Stimulated activated CD8-positive, alpha-beta memory T cell treated with anti-CD3 and anti-CD28 coated beads, Interleukin-7, amount 100 ng/mL, for 1 hour (primary cell): ENCODE data around the gene INPP5F.
"Not testable (repeated sequence)": the region's sequence is repeated elsewhere in the genome, so short reads cannot be mapped to it uniquely, and the experiment has no call there.

ENCODE experiments used
- DNase-seq, 2 donors: peaks; one replicate each; pipeline ENCODE4 v3.0.0-alpha.2; 2020; ENCODE audit warnings: low read depth in 2 of 2

The INPP5F gene

GRCh38 chr10:119740096-119740495 lies 14.2 kb downstream of the INPP5F start:
- DNase-seq, result no peak

- DNase-seq, result no peak
These were observed 17.2 kb downstream of the INPP5F start for GRCh38 chr10:119742947-119743648.

GRCh38 chr10:119747940-119748339 lies 22.1 kb downstream of the INPP5F start:
- no peak for DNase-seq

- DNase-seq, result no peak
These were observed 23.0 kb downstream of the INPP5F start for GRCh38 chr10:119748871-119749270.

- no peak for DNase-seq
These were observed 23.6 kb downstream of the INPP5F start for GRCh38 chr10:119749455-119749854.

GRCh38 chr10:119750391-119751230 lies 24.8 kb downstream of the INPP5F start:
- DNase-seq, result no peak

- DNase-seq, result no peak
These were observed 27.5 kb downstream of the INPP5F start for GRCh38 chr10:119753309-119753708.

GRCh38 chr10:119754085-119754484 lies 28.2 kb downstream of the INPP5F start:
- no peak for DNase-seq

GRCh38 chr10:119754936-119755335 lies 29.1 kb downstream of the INPP5F start:
- no peak for DNase-seq

GRCh38 chr10:119755446-119755845 lies 29.6 kb downstream of the INPP5F start:
- no peak for DNase-seq

- DNase-seq, result no peak
These were observed 32.8 kb downstream of the INPP5F start for GRCh38 chr10:119758448-119759195.

GRCh38 chr10:119759832-119760231 lies 34.0 kb downstream of the INPP5F start:
- no peak for DNase-seq

GRCh38 chr10:119761106-119761505 lies 35.3 kb downstream of the INPP5F start:
- no peak for DNase-seq

GRCh38 chr10:119762035-119762434 lies 36.2 kb downstream of the INPP5F start:
- DNase-seq, result no peak

GRCh38 chr10:119762805-119763798 lies 37.3 kb downstream of the INPP5F start:
- no peak for DNase-seq

GRCh38 chr10:119768455-119769094 lies 42.7 kb downstream of the INPP5F start:
- DNase-seq, result no peak

- DNase-seq, result no peak
These were observed 44.0 kb downstream of the INPP5F start for GRCh38 chr10:119769886-119770285.

- DNase-seq, result no peak
These were observed 45.1 kb downstream of the INPP5F start for GRCh38 chr10:119770928-119771327.

- no peak for DNase-seq
These were observed 46.5 kb downstream of the INPP5F start for GRCh38 chr10:119772334-119772733.

- not testable (repeated sequence) for DNase-seq
These were observed 47.2 kb downstream of the INPP5F start for GRCh38 chr10:119773041-119773440.

- no peak for DNase-seq
These were observed 49.7 kb downstream of the INPP5F start for GRCh38 chr10:119775529-119775928.
